Stimulated activated CD4-positive, alpha-beta T cell treated with anti-CD3 and anti-CD28 coated beads, TNF-alpha, amount 100 ng/mL, for 48 hours (primary cell): ENCODE results near the gene TNK2.
"Not testable (repeated sequence)": the region's sequence is repeated elsewhere in the genome, so short reads cannot be mapped to it uniquely, and the experiment has no call there.

Experiments used
- DNase-seq, 3 donors: peaks; one replicate each; pipeline ENCODE4 v3.0.0-alpha.2; 2020; ENCODE audit warnings: low read depth in 3 of 3

The TNK2 gene

GRCh38 chr3:195916991-195917390, 8.6 kb upstream of the TNK2 start:
- DNase-seq: no peak

DNA sequence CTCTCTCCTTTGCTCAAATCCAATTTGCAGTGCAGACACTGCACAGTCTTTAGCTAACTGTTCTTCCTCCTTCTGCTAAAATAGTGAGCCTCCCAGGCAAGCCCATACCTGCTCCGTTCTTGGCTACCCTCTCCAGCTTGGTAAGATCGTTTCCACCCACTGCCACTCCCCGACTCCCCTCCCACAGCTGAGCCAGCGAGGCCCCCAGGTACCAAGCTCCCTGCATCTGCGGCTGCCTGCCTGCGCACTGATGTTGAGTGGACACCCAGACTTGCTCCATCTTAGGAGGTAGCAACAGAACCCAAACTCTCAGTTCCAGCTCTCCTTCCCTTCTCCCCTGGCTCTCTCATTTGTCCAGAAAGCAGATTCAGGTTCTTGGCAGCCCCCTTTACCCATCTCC, 7.9 kb upstream of the TNK2 start:
- no peak for DNase-seq

GRCh38 chr3:195914648-195915473, 6.5 kb upstream of the TNK2 start:
- DNase-seq: peak; percentile 93 to 97 (median 95)

DNA sequence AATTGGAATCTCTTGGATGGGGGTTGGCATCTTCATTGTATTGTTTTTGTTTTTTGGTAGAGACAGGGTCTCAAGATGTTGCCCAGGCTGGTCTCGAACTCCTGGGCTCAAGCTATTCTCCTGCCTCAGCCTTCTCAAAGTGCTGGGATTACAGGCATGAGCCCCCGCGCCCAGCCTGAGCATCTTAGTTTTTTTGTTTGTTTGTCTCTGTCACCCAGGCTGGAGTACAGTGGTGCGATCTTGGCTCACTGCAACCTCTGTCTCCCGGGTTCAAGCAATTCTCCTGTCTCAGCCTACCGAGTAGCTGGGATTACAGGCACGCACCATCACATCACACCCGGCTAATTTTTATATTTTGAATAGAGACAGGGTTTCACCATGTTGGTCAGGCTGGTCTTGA, 5.8 kb upstream of the TNK2 start:
- not testable (repeated sequence) for DNase-seq

- DNase-seq: no peak
Measured at GRCh38 chr3:195913382-195913781, 5.0 kb upstream of the TNK2 start.

DNA sequence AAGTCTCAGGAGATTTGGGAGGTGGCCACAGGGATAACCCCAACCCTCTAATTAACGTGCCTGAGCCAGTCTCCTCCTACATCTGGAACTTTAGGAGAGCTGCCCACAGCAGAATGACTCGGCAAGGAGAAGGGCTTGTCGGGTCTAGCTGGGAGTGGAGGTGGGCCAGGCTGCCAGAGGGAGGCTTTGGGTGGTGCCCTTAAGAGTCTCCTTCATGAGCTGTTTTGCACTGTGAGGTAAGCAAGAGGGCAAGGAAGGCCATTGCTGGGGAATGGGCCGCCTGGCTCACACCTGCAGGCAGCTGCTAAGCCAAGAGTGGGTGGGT, 3.6 kb upstream of the TNK2 start:
- no peak for DNase-seq

- DNase-seq: no peak
Measured at GRCh38 chr3:195911041-195911945, 2.9 kb upstream of the TNK2 start.

DNA sequence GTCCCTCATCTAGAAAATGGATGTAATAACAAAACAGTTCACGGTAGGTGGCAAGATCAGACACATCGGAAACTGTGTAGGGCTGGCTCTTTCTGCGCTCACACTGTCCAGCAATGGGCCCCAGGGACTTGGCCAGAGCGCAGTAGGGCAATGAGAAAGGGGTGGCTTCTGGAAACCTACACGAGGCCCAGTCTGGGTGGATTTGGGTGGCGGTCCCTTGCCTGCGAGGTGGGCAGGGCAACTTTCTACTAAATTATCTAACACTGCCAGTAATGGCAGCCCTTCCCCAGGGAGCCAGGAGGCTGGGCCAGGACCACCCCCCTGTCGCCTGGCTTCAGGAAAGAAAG, 2.1 kb upstream of the TNK2 start:
- DNase-seq: no peak

- DNase-seq: peak; percentile 67 to 91 (median 75)
Measured at GRCh38 chr3:195909644-195910498, 1.5 kb upstream of the TNK2 start.

- no peak for DNase-seq
Measured at GRCh38 chr3:195908694-195909581, 587 bp upstream of the TNK2 start.

DNA sequence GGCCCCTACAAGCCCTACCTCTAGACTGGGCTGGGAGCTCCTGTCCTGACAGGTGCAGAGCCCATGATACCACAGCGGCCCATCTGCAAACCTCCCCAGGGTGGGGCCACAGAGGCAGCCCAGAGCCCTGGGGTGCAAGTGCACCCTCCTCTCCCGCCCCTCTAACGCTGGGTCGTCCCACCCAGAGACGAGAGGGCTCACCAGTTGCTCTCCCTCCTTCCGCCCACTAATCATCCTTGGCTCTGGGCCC, 742 bp downstream of the TNK2 start:
- no peak for DNase-seq

DNA sequence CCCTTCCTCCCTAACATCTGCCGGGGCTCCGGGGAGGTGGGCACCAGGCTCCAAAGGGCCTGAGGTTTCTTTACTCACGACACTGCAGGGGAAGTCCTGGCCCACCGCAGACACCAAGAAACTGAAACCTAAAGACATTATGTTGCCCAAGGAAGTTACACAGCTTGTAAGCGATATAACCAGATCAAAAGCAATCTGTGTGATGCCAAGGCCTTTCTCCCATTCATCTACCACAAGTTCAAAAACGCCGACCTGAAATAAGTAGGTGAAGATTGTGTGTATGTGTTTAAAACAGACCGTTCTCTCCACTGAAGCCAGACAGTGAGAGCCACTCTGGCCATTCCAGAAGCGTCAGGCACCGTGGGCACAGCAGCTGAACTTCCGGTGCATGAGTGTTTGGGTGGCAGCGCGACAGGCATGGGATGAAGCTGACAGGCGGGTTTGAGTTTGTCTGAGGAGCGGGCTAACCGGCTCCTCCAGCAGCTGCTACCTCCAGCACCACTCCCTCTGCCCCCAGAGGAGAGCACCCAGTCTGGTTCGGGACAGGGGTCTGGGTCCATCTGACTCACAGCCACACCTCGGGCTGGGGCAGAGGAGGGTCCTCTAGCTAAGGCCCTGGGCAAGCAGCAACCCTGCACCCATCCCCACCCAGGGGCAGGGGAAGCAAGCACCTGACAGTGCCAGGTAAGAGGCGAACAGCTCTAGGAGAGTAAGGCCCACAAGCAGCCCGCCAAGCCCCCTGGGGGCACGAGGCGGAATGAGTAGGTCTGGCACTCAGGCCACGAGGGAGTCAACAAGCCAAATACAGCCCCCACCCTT, 1.3 kb downstream of the TNK2 start:
- DNase-seq: peak in 1 of 3 donors; percentile 48

- no peak for DNase-seq
Measured at GRCh38 chr3:195905970-195906864, 2.1 kb downstream of the TNK2 start.

- DNase-seq: no peak
Measured at GRCh38 chr3:195904368-195904767, 4.0 kb downstream of the TNK2 start.

DNA sequence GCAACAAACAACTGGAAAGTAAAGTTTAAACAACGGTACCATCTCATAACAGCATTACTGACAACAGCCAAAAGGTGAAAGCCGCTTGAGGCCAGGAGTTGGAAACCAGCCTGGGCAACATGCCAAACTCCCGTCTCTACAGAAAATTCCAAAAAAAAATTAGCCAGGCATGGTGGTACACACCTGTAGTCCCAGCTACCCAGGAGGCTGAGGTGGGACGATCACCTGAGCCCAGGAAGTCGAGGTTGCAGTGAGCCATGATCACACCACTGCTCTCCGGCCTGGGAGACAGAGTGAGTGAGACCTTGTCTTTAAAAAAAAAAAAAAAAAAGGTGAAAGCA, 4.4 kb downstream of the TNK2 start:
- DNase-seq: no peak

GRCh38 chr3:195902634-195903033, 5.7 kb downstream of the TNK2 start:
- not testable (repeated sequence) for DNase-seq

DNA sequence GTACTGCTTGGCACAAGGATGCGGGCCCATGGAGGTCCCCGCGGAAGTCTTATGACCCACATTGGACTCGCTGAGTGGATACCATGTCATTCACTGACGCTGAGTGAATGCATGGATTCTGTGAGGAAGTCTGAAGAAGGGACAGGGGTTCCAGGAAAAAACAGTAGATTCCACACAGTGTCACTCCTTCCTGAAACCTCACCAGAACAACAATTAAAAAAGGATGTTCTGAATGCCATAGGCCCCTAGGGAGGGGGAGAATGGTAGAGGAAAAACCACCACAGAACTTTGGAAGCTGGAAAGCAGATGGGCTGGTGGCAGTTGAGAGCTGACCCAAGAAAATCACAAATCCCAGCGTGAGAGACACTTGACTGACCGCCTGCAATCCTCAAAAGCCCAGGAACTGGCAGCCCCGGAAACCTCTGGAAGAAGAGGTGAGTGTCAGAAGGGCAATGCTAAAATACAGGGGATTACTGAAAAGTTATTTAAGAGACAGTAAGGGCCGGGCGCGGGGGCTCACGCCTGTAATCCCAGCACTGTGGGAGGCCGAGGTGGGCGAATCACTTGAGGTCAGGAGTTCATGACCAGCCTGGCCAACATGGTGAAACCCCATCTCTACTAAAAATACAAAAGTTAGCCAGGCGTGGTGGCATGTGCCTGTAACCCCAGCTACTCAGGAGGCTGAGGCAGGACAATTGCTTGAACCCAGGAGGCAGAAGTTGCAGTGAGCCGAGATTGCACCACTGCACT, 6.3 kb downstream of the TNK2 start:
- DNase-seq: not testable (repeated sequence)

DNA sequence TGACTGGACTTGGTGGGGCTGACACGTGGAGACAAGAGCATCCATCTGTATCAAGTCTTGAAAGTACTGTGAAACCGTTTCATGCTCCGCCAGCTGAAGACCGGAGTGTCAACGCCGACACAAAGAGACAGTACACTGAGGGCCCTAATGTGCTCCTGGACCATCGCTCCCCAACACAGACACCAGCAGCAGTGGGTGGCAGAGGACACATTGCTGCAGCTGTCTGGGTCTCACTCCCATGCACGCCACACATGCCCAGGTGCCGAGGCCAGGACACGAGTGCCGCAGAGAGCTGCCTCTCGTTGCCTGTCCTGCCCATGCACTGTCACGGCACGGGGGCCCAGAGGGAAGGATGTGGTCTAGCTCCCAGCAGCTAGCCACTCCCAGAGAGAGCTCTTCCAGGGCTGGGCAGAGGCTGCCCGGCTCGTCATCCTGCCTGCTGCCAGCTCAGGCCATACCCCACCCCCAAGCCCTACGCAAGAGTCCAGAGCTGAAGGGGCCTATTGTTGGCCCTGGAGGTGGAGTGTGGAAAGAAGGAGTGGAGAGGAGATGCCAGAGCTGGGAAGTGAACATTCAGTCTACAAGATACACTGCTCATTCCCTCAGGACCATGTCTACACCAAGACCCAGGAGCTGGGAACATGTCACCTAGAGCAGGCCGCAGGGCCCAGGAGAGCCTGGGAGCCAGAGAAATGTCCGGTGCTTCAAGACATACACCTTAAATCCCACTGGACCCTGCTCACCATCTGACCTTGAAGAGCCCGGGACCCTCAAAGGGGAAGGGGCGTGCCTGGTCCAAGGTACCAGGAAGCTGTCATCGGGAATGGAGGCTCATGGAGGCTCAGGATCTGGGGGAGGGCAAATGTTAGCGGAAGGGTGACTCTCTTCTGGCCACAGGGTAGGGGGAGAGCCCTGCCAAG, 7.7 kb downstream of the TNK2 start:
- peak in 1 of 3 donors; percentile 33 for DNase-seq
